HCT116 (cell line): ENCODE measurements around the gene SLC35F3.

ENCODE experiments used
- CTCF ChIP-seq, 3 experiments: fragments of 200-600 bp in 1 of 3; sonication (generic) in 1 of 3; IDR thresholded peaks in 2 of 3; conservative IDR thresholded peaks in 1 of 3; 2 replicates each; pipeline ENCODE4 v1.5.1; 2012 to 2017; ENCODE audit warnings: low read depth in 2 of 3, low read length in 2 of 3, antibody characterized with exemption in 1 of 3, borderline replicate concordance in 1 of 3, control low read depth in 1 of 3, mild to moderate bottlenecking in 1 of 3, mixed read lengths in 1 of 3, mixed run types in 1 of 3, moderate library complexity in 1 of 3; ENCODE audit not compliant: insufficient read depth in 1 of 3
- EGR1 ChIP-seq: IDR thresholded peaks from 2 replicates; pipeline ENCODE4 v1.6.1; 2012; ENCODE audit warnings: low read depth
- EZH2 ChIP-seq: fragments of 200-600 bp; sonication (generic); IDR thresholded peaks from 2 replicates; pipeline ENCODE4 v1.6.1; 2017; ENCODE audit warnings: antibody characterized with exemption, mixed run types
- EZH2phosphoT487 ChIP-seq: fragments of 200-600 bp; IDR thresholded peaks from 2 replicates; pipeline ENCODE4 v1.6.1; 2018; ENCODE audit warnings: antibody characterized with exemption, borderline replicate concordance
- FOSL1 ChIP-seq: IDR thresholded peaks from 2 replicates; pipeline ENCODE4 v1.6.1; 2012; ENCODE audit warnings: low read depth
- JUND ChIP-seq: IDR thresholded peaks from 2 replicates; pipeline ENCODE4 v1.6.1; 2012
- MAX ChIP-seq: IDR thresholded peaks from 2 replicates; pipeline ENCODE4 v1.6.1; 2012
- POLR2A ChIP-seq: IDR thresholded peaks from 2 replicates; pipeline ENCODE4 v1.7.0; 2011; ENCODE audit warnings: borderline replicate concordance; ENCODE audit not compliant: insufficient read depth, insufficient read length; ENCODE audit errors: extremely low read depth
- POLR2AphosphoS5 ChIP-seq: IDR thresholded peaks from 2 replicates; pipeline ENCODE4 v1.6.1; 2011; ENCODE audit warnings: mild to moderate bottlenecking, low read depth, low read length, moderate library complexity
- RAD21 ChIP-seq: IDR thresholded peaks from 2 replicates; pipeline ENCODE4 v1.6.1; 2012; ENCODE audit warnings: low read depth, mild to moderate bottlenecking
- REST ChIP-seq: IDR thresholded peaks from 2 replicates; pipeline ENCODE4 v1.6.1; 2012; ENCODE audit warnings: low read depth
- SP1 ChIP-seq: IDR thresholded peaks from 2 replicates; pipeline ENCODE4 v1.6.1; 2012; ENCODE audit warnings: low read depth
- YY1 ChIP-seq: IDR thresholded peaks from 2 replicates; pipeline ENCODE4 v1.6.1; 2011; ENCODE audit warnings: low read length, low read depth, moderate library complexity, mild to moderate bottlenecking; ENCODE audit not compliant: insufficient replicate concordance; ENCODE audit errors: extremely low read depth
- ZBTB33 ChIP-seq: IDR thresholded peaks from 2 replicates; pipeline ENCODE4 v1.6.1; 2011; ENCODE audit warnings: mild to moderate bottlenecking, low read length, moderate library complexity; ENCODE audit not compliant: insufficient replicate concordance; ENCODE audit errors: extremely low read depth

- TF ChIP-seq POLR2AphosphoS5 (no peak), CTCF (IDR thresholded peaks at IDR 0.05 in 2 of 3, conservative IDR thresholded peaks at IDR 0.05 in 1 of 3; ENCODE audit: borderline replicate concordance in 1 of 3, insufficient read depth in 1 of 3, low read depth in 2 of 3, low read length in 2 of 3) (no peak), JUND (no peak), ZBTB33 (no peak), REST (no peak), POLR2A (no peak), EZH2 (no peak), FOSL1 (no peak), EZH2phosphoT487 (no peak), MAX (no peak), YY1 (no peak), RAD21 (no peak), EGR1 (no peak), SP1 (no peak)
These were observed 84.7 kb downstream of the SLC35F3 start for GRCh38 chr1:233988963-233989696.
